Stimulated activated CD4-positive, alpha-beta T cell treated with anti-CD3 and anti-CD28 coated beads, Interleukin-4, amount 100 ng/mL, for 4 hours (primary cell): ENCODE results near the gene PRKAG2.
"Not testable (repeated sequence)": the region's sequence is repeated elsewhere in the genome, so short reads cannot be mapped to it uniquely, and the experiment has no call there.

ENCODE experiments used
- DNase-seq, 2 experiments: peaks; one replicate each; pipeline ENCODE4 v3.0.0-alpha.2; 2020

Gene PRKAG2

GRCh38 chr7:151849008-151849878 is 27.7 kb downstream of the PRKAG2 start:
- no peak for DNase-seq

- no peak for DNase-seq
Observed at GRCh38 chr7:151847681-151848081, 29.2 kb downstream of the PRKAG2 start.

GRCh38 chr7:151847136-151847535 is 29.8 kb downstream of the PRKAG2 start:
- no peak for DNase-seq

GRCh38 chr7:151845412-151846205 is 31.3 kb downstream of the PRKAG2 start:
- DNase-seq = no peak

- DNase-seq = no peak
Observed at GRCh38 chr7:151844825-151845200, 32.1 kb downstream of the PRKAG2 start.

GRCh38 chr7:151844071-151844824 is 32.7 kb downstream of the PRKAG2 start:
- DNase-seq = no peak

DNA sequence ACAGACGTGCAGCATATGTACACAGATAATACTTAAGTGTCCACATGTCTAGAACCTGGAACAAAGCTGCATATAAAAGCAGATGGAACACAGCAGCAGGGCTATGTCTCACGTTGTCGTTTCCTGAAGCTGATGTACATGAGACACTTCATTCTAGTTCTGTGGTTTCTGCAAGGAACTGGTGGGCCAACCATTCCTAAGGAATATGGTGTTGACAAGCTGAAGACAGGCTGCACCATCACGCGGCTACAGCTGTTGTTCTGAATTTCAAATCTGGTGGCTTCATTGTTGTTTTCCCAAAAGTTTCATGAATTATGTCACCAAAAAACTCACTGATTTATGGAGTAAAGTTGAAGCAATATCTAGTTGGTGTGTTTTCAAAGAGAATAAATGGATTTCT is 33.7 kb downstream of the PRKAG2 start:
- DNase-seq = no peak

DNA sequence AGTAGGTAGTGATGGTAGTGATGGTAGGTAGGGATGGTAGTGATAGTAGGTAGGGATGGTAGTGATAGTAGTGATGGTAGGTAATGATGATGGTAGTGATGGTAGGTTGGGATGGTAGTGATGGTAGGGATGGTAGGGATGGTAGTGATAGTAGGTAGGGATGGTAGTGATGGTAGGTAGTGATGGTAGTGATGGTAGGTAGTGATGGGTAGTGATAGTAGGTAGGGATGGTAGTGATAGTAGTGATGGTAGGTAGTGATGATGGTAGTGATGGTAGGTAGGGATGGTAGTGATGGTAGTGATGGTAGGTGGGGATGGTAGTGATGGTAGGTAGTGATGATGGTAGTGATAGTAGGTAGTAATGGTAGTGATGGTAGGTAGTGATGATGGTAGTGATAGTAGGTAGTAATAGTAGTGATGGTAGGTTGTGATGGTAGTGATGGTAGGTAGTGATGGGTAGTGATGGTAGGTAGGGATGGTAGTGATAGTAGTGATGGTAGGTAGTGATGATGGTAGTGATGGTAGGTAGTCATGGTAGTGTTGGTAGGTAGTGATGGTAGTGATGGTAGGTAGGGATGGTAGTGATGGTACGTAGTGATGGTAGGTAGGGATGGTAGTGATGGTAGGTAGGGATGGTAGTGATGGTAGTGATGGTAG is 35.4 kb downstream of the PRKAG2 start:
- DNase-seq = not testable (repeated sequence)

DNA sequence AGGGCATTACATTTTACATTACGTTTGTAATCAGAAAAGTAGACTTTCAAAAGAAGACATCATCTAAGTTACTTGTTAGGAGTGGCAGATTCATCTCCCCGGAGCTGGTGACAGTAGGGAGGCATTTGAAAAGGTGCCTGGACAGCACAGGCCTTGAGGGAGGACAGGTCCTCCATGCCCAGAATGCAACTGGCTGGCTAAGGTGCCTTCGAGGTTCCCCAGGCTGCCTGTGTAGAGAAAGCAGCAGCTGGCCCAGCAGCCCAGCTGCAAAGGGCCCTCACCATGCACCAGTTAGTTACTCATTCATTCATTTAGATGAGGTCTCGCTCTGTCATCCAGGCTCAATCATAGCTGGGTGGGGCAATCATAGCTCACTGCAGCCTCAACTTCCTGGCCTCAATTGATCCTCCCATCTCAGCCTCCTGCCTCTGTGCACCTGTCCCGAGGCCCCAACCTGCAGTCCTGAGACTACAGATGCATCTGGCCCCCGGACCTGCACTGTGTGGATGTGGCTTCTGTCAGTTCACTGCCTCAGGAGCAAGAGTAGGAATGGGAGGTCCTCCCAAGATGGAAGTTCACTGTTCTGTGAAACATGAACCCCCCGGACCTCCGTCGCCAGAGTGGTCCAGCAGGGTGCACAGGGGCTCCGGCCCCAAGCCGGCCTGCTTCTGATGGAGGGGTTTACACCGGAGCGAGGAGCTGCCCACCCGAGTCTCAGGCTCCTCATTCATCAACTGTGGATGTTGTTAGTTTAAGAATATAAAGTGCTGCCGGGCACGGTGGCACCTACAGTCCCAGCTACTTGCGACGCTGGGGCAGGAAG is 36.6 kb downstream of the PRKAG2 start:
- DNase-seq = no peak

- DNase-seq = no peak
Observed at GRCh38 chr7:151839451-151839921, 37.4 kb downstream of the PRKAG2 start.

DNA sequence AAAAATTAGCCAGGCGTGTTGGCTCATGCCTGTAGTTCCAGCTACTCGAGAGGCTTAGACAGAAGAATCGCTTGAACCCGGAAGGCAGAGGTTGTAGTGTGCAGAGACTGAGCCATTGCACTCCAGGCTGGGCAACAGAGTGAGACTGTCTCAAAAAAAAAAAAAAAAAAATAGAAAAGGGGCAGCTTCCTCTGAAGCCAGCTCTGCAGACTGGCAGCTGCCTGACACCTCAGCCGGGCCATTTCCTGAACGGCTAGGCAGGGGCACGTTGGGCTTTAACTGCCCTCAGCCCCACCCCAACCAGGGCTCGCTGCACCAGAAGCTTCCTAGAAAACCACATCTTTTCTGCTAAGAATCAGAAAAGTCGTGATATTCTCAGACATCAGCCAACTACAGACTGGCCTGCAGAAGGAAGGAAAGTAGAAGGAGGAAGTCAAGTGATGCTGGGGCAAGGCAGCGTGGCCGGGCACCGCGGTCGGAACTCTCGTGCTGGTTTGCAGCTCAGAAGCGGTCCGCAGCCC is 38.0 kb downstream of the PRKAG2 start:
- peak; percentile 20 to 33 for DNase-seq

GRCh38 chr7:151838072-151838471 is 38.8 kb downstream of the PRKAG2 start:
- no peak for DNase-seq

- no peak for DNase-seq
Observed at GRCh38 chr7:151837285-151838042, 39.5 kb downstream of the PRKAG2 start.

GRCh38 chr7:151836927-151837205 is 40.0 kb downstream of the PRKAG2 start:
- no peak for DNase-seq

GRCh38 chr7:151836191-151836926 is 40.6 kb downstream of the PRKAG2 start:
- DNase-seq = no peak

DNA sequence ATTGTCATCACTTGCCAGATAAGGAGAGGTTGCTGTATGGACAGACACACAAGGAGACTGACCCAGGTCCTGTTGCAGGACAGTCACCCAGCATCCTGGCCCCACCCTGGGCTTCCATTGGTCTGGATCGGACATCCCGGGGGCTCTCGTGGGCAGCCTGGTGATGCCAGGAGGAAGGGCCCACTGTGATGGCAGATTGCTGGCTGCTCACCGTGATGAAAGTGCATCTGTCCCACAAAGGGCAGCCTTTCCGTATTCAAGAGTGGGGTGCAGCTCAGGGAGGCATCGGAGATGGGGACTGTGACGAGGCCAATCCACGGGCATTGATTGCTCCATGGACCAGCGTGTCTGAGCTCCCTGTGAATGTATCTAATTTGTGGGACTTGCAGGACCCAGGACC is 41.3 kb downstream of the PRKAG2 start:
- DNase-seq = no peak

- no peak for DNase-seq
Observed at GRCh38 chr7:151834271-151835035, 42.5 kb downstream of the PRKAG2 start.

GRCh38 chr7:151833691-151834090 is 43.2 kb downstream of the PRKAG2 start:
- DNase-seq = no peak

DNA sequence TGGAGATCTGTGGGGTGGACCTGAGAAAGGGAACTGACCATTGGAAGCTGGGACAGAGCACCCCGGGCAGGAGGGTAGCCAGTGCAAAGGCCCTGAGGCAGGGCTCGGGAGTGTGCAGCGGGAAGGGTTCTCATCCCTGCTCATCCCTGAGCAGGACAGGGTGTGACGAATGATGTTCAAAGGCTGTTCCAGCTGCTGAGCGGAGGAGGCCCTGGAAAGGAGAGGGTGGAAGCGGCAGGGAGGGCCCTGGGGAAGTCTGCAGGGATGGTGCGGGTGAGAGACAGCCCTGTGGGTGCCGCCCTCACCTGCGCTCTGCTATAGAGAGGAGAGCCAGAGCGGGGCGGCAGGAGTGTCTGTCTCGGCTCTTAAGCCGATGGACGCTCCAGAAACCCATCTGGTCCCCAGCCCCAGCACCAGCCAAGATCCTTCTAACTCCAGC is 43.7 kb downstream of the PRKAG2 start:
- DNase-seq = no peak
